Lung (tissue), 16 donors: ENCODE results near the gene PRKAR2A. TPM values are rescaled to one million over a fixed set of nuclear protein-coding genes. Genes with fewer than 3 reads are reported as not detected.

Source experiments
- ATAC-seq: fragments of 200-7000 bp; cut with Tn5 transposase; one replicate; pipeline ENCODE4 v1.9.1; 2020; ENCODE audit warnings: moderate number of reproducible peaks; ENCODE audit not compliant: insufficient read depth, low FRiP score
- DNase-seq, 3 donors: peaks; one replicate each; pipeline ENCODE4 v3.0.0-alpha.2; 2013 to 2017
- H3K27ac ChIP-seq, 2 donors: one replicate each; pipeline ENCODE4 v1.5.1; 2013; ENCODE audit warnings: mild to moderate bottlenecking in 2 of 2, moderate library complexity in 2 of 2, control low read depth in 1 of 2, inconsistent platforms in 1 of 2, low read depth in 1 of 2, low read length in 1 of 2
- H3K27me3 ChIP-seq, 3 donors: one replicate each; pipeline ENCODE4 v1.5.1; 2013; ENCODE audit warnings: low read length in 2 of 3; ENCODE audit not compliant: control insufficient read depth in 3 of 3, insufficient read depth in 3 of 3
- H3K36me3 ChIP-seq, 4 donors: one replicate each; pipeline ENCODE4 v1.5.1; 2013; ENCODE audit warnings: low read length in 4 of 4, mild to moderate bottlenecking in 1 of 4, moderate library complexity in 1 of 4; ENCODE audit not compliant: control insufficient read depth in 4 of 4, insufficient read depth in 4 of 4
- H3K4me1 ChIP-seq, 5 donors: one replicate each; pipeline ENCODE4 v1.5.1; 2013; ENCODE audit warnings: low read length in 5 of 5, mild to moderate bottlenecking in 2 of 5, moderate library complexity in 1 of 5; ENCODE audit not compliant: control insufficient read depth in 5 of 5, insufficient read depth in 5 of 5
- H3K4me3 ChIP-seq: one replicate; pipeline ENCODE4 v1.5.1; 2013; ENCODE audit warnings: mild to moderate bottlenecking, control low read depth, moderate library complexity
- H3K9ac ChIP-seq, 2 donors: one replicate each; pipeline ENCODE4 v1.5.1; 2013; ENCODE audit warnings: low read length in 2 of 2, control low read depth in 1 of 2; ENCODE audit not compliant: insufficient read depth in 1 of 2
- H3K9me3 ChIP-seq, 4 donors: one replicate each; pipeline ENCODE4 v1.5.1; 2013; ENCODE audit warnings: low read length in 3 of 4, mild to moderate bottlenecking in 1 of 4, moderate library complexity in 1 of 4; ENCODE audit not compliant: control insufficient read depth in 4 of 4, insufficient read depth in 3 of 4
- CTCF ChIP-seq: IDR thresholded peaks from 2 replicates; pipeline ENCODE4 v1.5.1; 2012; ENCODE audit warnings: mild to moderate bottlenecking; ENCODE audit errors: control extremely low read depth, extremely low read depth
- WGBS, 2 donors: extraction: QIAGEN DNeasy Blood & Tissue Kit; methylation state at CpG; one replicate each; pipeline ENCODE4 v1.1.7; 2013; 5-methylcytosine and 5-hydroxymethylcytosine counted together
- long read RNA-seq, 5 donors: transcript quantifications; one replicate each; lab custom pipeline, GENCODE V29; 2026
- polyA plus RNA-seq, 2 donors: library from polyadenylated mRNA; stranded (reverse); fragments of 200-250 nt; gene quantifications; one replicate each; pipeline ENCODE4 v1.2.1, GENCODE V29; 2013
- total RNA-seq, 2 donors: library from RNA; depleted of rRNA in 1 of 2; stranded (reverse); fragments of >200 nt in 1 of 2; gene quantifications; one replicate each; pipeline ENCODE4 v1.2.1, GENCODE V29; 2014 to 2021
- donor health status: control.
- donor health status: control.
- donor health status: Bipolar disorder and iron deficiency.
- donor health status: healthy.
- donor health status: DM: yes; HTN: yes; CAD: no.

The PRKAR2A gene
- total RNA-seq (10 to 100 TPM; 24.2 to 72.8 TPM), polyA plus RNA-seq (10 to 100 TPM; 10.3 to 16.7 TPM)
- long read RNA-seq, donor 1, full-length matches to known transcripts = 5 of 22 reads
- long read RNA-seq, donor 1, partial matches to known transcripts = 10 of 22 reads
- long read RNA-seq, donor 1, other reads (novel, unspliced or antisense) = 7 of 22 reads
- long read RNA-seq, donor 2, partial matches to known transcripts = 6 of 18 reads
- long read RNA-seq, donor 2, other reads (novel, unspliced or antisense) = 12 of 18 reads
- long read RNA-seq, donor 3, partial matches to known transcripts = 0 of 2 reads
- long read RNA-seq, donor 3, other reads (novel, unspliced or antisense) = 0 of 2 reads
- long read RNA-seq, donor 4, full-length matches to known transcripts = 1 of 11 reads
- long read RNA-seq, donor 4, partial matches to known transcripts = 0 of 11 reads
- long read RNA-seq, donor 4, other reads (novel, unspliced or antisense) = 10 of 11 reads
- long read RNA-seq, donor 5, full-length matches to known transcripts = 4 of 4 reads
- long read RNA-seq, donor 5, partial matches to known transcripts = 0 of 4 reads
- long read RNA-seq, donor 5, other reads (novel, unspliced or antisense) = 0 of 4 reads

GRCh38 chr3:48847504-48848423 is at the start of gene PRKAR2A:
PRKAR2A (minus strand) TSS chr3:48847874; CDS start chr3:48847596, 278 bp downstream.
- no peaks in the 10 kb centered on the region for H3K27me3 ChIP-seq
- peak within 1 kb of the TSS; percentile 88 for H3K4me3 ChIP-seq
- H3K36me3 ChIP-seq = no peaks in the 10 kb centered on the region
- peak; percentile 91 to 95 (median 92) for DNase-seq
- TF ChIP-seq CTCF = no peak
- peak within 1 kb of the TSS; percentile 91 to 96 for H3K27ac ChIP-seq
- peak; percentile 96 for ATAC-seq
- WGBS, 2 donors = 2 to 4% methylated on average over 52 to 81 of the region's 81 CpGs
- H3K9ac ChIP-seq = peak within 1 kb of the TSS; percentile 42 to 87
- H3K9me3 ChIP-seq = no peaks in the 10 kb centered on the region
- H3K4me1 ChIP-seq = peaks cover 0 to 16% (median 5%) of the 10 kb centered on the region in 5 donors

GRCh38 chr3:48896936-48897335 is 49.3 kb upstream of the PRKAR2A start:
- no peak overlapping the region for H3K9ac ChIP-seq

GRCh38 chr3:48894516-48894915 is 46.8 kb upstream of the PRKAR2A start:
- WGBS, 2 donors = 96 to 97% methylated on average over 6 of the region's 6 CpGs
- Histone ChIP-seq H3K4me1 (peaks cover 0 to 12% (median 6%) of the 10 kb centered on the region in 5 donors), H3K27me3 (no peaks in the 10 kb centered on the region), H3K4me3 (no peak overlapping the region), H3K27ac (no peak overlapping the region), H3K9ac (no peak overlapping the region), H3K9me3 (no peaks in the 10 kb centered on the region), H3K36me3 (peaks cover 0 to 8% (median 0%) of the 10 kb centered on the region in 4 donors)
- no peak for TF ChIP-seq CTCF
- DNase-seq (no peak), ATAC-seq (no peak)

More at GRCh38 chr3:48896936-48897335, 49.3 kb upstream of the PRKAR2A start:
- H3K36me3 ChIP-seq = peaks cover 0 to under 1% (median 0%) of the 10 kb centered on the region in 4 donors
- no peaks in the 10 kb centered on the region for H3K27me3 ChIP-seq
- DNase-seq (no peak), ATAC-seq (no peak)
- H3K4me1 ChIP-seq = peaks cover 0 to 12% (median 6%) of the 10 kb centered on the region in 5 donors
- no peak for TF ChIP-seq CTCF
- peak overlapping the region; percentile 27 for H3K4me3 ChIP-seq
- WGBS, 2 donors = 50 to 80% methylated on average over 2 of the region's 2 CpGs
- H3K27ac ChIP-seq = peak overlapping the region in 1 of 2 donors; percentile 53
- no peaks in the 10 kb centered on the region for H3K9me3 ChIP-seq
